Renal cortex interstitium (tissue), 11 donors: Measurements from ENCODE around the gene SH2D2A. TPM values are rescaled to one million over a fixed set of nuclear protein-coding genes. Genes with fewer than 3 reads are reported as not detected.
"Not testable (repeated sequence)": the region's sequence is repeated elsewhere in the genome, so short reads cannot be mapped to it uniquely, and the experiment has no call there.

Experiments
- DNase-seq, 11 donors: peaks; one replicate each; pipeline ENCODE4 v3.0.0-alpha.2; 2013; ENCODE audit warnings: low read depth in 9 of 11, low spot score in 4 of 11; ENCODE audit errors: extremely low read depth in 1 of 11
- polyA plus RNA-seq, 3 donors: library from polyadenylated mRNA; unstranded; fragments of 120-200 nt; gene quantifications; one replicate each; pipeline ENCODE4 v1.2.1, GENCODE V29; 2013; ENCODE audit not compliant: insufficient read length in 3 of 3

SH2D2A gene
- polyA plus RNA-seq, 3 donors = 0.47 to 1.5 (median 0.62) TPM

- not testable (repeated sequence) for DNase-seq
Measured at GRCh38 chr1:156757572-156758253, 58.9 kb downstream of the SH2D2A start.

- DNase-seq = no peak
Measured at GRCh38 chr1:156756355-156756754, 60.3 kb downstream of the SH2D2A start.

Other genes with a start within 250 kb of the SH2D2A start
- gene IQGAP3, start 244.3 kb downstream of the SH2D2A start, polyA plus RNA-seq = 10 to 100 TPM; 14.2 to 15.5 (median 15.2) TPM
- gene TTC24, start 237.1 kb downstream of the SH2D2A start, polyA plus RNA-seq = 1 to 10 TPM; 1.2 to 1.7 (median 1.5) TPM
- 10 to 100 TPM; 67.4 to 76.4 (median 73.0) TPM for gene NAXE, start 225.1 kb downstream of the SH2D2A start, polyA plus RNA-seq
- 10 to 100 TPM; 32.9 to 36.2 (median 35.4) TPM for gene GPATCH4, start 215.4 kb downstream of the SH2D2A start, polyA plus RNA-seq
- gene HAPLN2, start 197.4 kb downstream of the SH2D2A start, polyA plus RNA-seq = under 1 TPM; 0.47 to 0.67 (median 0.57) TPM
- gene BCAN, start 174.7 kb downstream of the SH2D2A start, polyA plus RNA-seq = 1 to 10 TPM in 1 of 3 donors, under 1 TPM in 2; 0.22 to 1.3 (median 0.23) TPM
- 100 to 1,000 TPM; 123 to 175 (median 150) TPM for gene NES, start 139.4 kb downstream of the SH2D2A start, polyA plus RNA-seq
- gene CRABP2, start 111.3 kb downstream of the SH2D2A start, polyA plus RNA-seq = 100 to 1,000 TPM in 1 of 3 donors, 10 to 100 TPM in 2; 91.7 to 120 (median 92.3) TPM
- gene METTL25B, start 88.4 kb downstream of the SH2D2A start, polyA plus RNA-seq = 10 to 100 TPM; 34.4 to 47.3 (median 35.6) TPM
- 10 to 100 TPM; 40.0 to 43.6 (median 41.3) TPM for gene ISG20L2, start 88.1 kb downstream of the SH2D2A start, polyA plus RNA-seq
- 10 to 100 TPM; 63.0 to 69.1 (median 64.1) TPM for gene MRPL24, start 75.8 kb downstream of the SH2D2A start, polyA plus RNA-seq
- gene HDGF, start 65.2 kb downstream of the SH2D2A start, polyA plus RNA-seq = 100 to 1,000 TPM; 262 to 301 (median 270) TPM
- 100 to 1,000 TPM; 105 to 112 (median 111) TPM for gene PRCC, start 49.3 kb downstream of the SH2D2A start, polyA plus RNA-seq
- gene INSRR, start 42.3 kb upstream of the SH2D2A start, polyA plus RNA-seq = 1 to 10 TPM; 1.1 to 2.6 (median 1.6) TPM
- 1 to 10 TPM in 2 of 3 donors, under 1 TPM in 1; 0.92 to 1.6 (median 1.5) TPM for gene NTRK1, start 44.0 kb upstream of the SH2D2A start, polyA plus RNA-seq
- gene PEAR1, start 76.9 kb upstream of the SH2D2A start, polyA plus RNA-seq = 10 to 100 TPM; 18.1 to 24.0 (median 22.5) TPM
- gene LRRC71, start 103.8 kb upstream of the SH2D2A start, polyA plus RNA-seq = under 1 TPM; 0.45 to 0.83 (median 0.63) TPM
- gene ARHGEF11, start 228.9 kb upstream of the SH2D2A start, polyA plus RNA-seq = 10 to 100 TPM; 30.4 to 39.2 (median 36.7) TPM